Tibial nerve (tissue), 4 donors: Measurements from ENCODE around the gene RTN3.

Source experiments
- CTCF ChIP-seq, 5 experiments: fragments of 200-600 bp in 3 of 5; fragments of 450-650 bp in 2 of 5; sonication (generic) in 3 of 5; IDR thresholded peaks; one replicate each; pipeline ENCODE4 v1.5.1; 2016 to 2019; ENCODE audit warnings: antibody characterized with exemption in 5 of 5, mild to moderate bottlenecking in 3 of 5, moderate library complexity in 2 of 5
- EP300 ChIP-seq, 2 donors: sonication (generic); formaldehyde crosslinking; IDR thresholded peaks; one replicate each; pipeline ENCODE4 v1.6.1; 2017; ENCODE audit warnings: antibody characterized with exemption in 2 of 2, mild to moderate bottlenecking in 1 of 2
- POLR2A ChIP-seq, 2 donors: fragments of 450-650 bp; IDR thresholded peaks; one replicate each; pipeline ENCODE4 v1.6.1; 2017; ENCODE audit warnings: antibody characterized with exemption in 2 of 2, mild to moderate bottlenecking in 2 of 2, moderate library complexity in 2 of 2

GRCh38 chr11:63708764-63709163 is 27.5 kb downstream of the RTN3 start:
- TF ChIP-seq CTCF (IDR thresholded peaks at IDR 0.05) (no peak), POLR2A (IDR thresholded peaks at IDR 0.05) (no peak), EP300 (IDR thresholded peaks at IDR 0.05) (no peak)
